ENCODE results near the gene KLK3.
"Not testable (repeated sequence)": the region's sequence is repeated elsewhere in the genome, so short reads cannot be mapped to it uniquely, and the experiment has no call there.

The KLK3 gene

DNA sequence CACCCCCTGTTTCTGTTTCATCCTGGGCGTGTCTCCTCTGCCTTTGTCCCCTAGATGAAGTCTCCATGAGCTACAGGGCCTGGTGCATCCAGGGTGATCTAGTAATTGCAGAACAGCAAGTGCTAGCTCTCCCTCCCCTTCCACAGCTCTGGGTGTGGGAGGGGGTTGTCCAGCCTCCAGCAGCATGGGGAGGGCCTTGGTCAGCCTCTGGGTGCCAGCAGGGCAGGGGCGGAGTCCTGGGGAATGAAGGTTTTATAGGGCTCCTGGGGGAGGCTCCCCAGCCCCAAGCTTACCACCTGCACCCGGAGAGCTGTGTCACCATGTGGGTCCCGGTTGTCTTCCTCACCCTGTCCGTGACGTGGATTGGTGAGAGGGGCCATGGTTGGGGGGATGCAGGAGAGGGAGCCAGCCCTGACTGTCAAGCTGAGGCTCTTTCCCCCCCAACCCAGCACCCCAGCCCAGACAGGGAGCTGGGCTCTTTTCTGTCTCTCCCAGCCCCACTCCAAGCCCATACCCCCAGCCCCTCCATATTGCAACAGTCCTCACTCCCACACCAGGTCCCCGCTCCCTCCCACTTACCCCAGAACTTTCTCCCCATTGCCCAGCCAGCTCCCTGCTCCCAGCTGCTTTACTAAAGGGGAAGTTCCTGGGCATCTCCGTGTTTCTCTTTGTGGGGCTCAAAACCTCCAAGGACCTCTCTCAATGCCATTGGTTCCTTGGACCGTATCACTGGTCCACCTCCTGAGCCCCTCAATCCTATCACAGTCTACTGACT is at the start of gene KLK3:
KLK3 (plus strand) TSS at position 280 of the 775 bp plus-strand sequence; CDS start at position 321, 41 bp downstream.
- TF ChIP-seq Cebpa-rat (IDR thresholded peaks at IDR 0.05), result no peak
- Histone ChIP-seq H3K27ac (no peak within 1 kb of the TSS), H4K20me1 (no peaks in the 10 kb centered on the region), H3K4me2 (no peak within 1 kb of the TSS), H3K9me3 (peaks cover under 1% of the 10 kb centered on the region), H3K36me3 (no peaks in the 10 kb centered on the region), H3K4me3 (no peak within 1 kb of the TSS), H3K27me3 (no peaks in the 10 kb centered on the region), H3K9ac (no peak within 1 kb of the TSS), H3K4me1 (peaks cover 12% of the 10 kb centered on the region; the same call in 1 of the 2 replicates)

DNA sequence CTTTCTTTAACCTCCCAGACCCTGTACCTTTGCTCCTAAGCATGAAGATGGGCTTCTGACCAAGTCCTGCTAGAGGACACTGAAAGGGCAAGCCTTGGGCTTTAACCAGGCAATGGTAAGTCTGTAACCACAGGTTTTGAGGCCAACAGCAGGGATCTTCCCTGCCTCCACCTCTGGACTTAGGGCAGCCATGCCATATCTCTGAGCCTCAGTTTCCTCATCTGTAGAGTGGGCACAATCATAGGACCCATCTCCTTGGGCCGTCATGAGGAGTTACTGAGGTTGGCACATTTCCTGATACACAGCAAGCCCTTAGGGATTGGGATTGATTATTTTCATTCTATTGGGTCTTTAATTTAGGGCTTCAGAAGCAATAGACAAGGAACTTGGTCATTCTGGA is 45.9 kb upstream of the KLK3 start:
- H3K4me2 ChIP-seq, result no peak overlapping the region
- no peak overlapping the region for H3K27ac ChIP-seq
- H3K27me3 ChIP-seq, result no peaks in the 10 kb centered on the region
- no peak overlapping the region for H3K9ac ChIP-seq
- H3K9me3 ChIP-seq, result no peaks in the 10 kb centered on the region
- no peaks in the 10 kb centered on the region for H3K36me3 ChIP-seq
- no peak overlapping the region for H3K4me3 ChIP-seq
- TF ChIP-seq Cebpa-rat (IDR thresholded peaks at IDR 0.05), result no peak
- peaks cover 12% of the 10 kb centered on the region for H3K4me1 ChIP-seq
- H4K20me1 ChIP-seq, result peaks cover under 1% of the 10 kb centered on the region; the same call in 1 of the 2 replicates

DNA sequence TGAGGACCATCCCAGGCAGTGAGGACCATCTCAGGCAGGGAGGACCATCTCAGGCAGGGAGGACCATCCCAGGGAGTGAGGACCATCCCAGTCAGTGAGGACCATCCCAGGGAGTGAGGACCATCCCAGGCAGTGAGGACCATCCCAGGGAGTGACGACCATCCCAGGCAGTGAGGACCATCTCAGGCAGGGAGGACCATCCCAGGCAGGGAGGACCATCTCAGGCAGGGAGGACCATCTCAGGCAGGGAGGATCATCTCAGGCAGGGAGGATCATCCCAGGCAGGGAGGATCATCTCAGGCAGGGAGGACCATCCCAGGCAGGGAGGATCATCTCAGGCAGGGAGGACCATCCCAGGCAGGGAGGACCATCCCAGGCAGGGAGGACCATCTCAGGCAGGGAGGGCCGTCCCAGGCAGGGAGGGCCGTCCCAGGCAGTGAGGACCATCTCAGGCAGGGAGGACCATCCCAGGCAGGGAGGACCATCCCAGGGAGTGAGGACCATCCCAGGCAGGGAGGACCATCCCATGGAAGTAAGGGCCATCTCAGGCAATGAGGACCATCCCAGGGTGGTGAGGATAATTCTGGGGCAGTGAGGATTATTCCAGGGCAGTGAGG is 43.0 kb upstream of the KLK3 start:
- not testable (repeated sequence) for H3K4me2 ChIP-seq, H3K36me3 ChIP-seq, H3K4me3 ChIP-seq, H3K9me3 ChIP-seq, H3K4me1 ChIP-seq, H4K20me1 ChIP-seq, H3K9ac ChIP-seq, H3K27me3 ChIP-seq, H3K27ac ChIP-seq

DNA sequence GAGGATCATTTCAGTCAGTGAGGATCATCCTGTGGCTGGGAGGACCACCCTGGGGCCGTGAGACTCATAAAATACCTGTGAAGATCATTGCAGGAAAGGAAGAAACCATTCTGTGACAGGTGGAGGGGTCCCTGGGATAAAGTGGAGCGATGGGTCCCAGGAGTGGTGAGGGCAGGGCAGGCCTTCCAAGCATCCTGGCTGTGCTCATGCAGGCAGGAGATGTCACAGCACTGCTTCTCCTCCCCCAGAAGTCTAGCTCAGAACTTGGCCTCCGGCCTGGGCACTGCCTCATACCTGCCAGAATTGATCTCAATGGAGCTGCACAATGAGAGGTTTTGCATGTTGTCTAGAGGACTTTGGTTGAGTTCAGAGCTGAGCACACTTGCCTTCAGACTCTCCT is 42.2 kb upstream of the KLK3 start:
- H3K4me2 ChIP-seq, result no peak overlapping the region
- H3K9me3 ChIP-seq, result no peaks in the 10 kb centered on the region
- H3K4me3 ChIP-seq, result no peak overlapping the region
- H3K9ac ChIP-seq, result no peak overlapping the region
- no peaks in the 10 kb centered on the region for H3K27me3 ChIP-seq
- no peak overlapping the region for H3K27ac ChIP-seq
- H4K20me1 ChIP-seq, result no peaks in the 10 kb centered on the region
- H3K36me3 ChIP-seq, result no peaks in the 10 kb centered on the region
- peaks cover 6% of the 10 kb centered on the region for H3K4me1 ChIP-seq
- no peak for TF ChIP-seq Cebpa-rat (IDR thresholded peaks at IDR 0.05)

DNA sequence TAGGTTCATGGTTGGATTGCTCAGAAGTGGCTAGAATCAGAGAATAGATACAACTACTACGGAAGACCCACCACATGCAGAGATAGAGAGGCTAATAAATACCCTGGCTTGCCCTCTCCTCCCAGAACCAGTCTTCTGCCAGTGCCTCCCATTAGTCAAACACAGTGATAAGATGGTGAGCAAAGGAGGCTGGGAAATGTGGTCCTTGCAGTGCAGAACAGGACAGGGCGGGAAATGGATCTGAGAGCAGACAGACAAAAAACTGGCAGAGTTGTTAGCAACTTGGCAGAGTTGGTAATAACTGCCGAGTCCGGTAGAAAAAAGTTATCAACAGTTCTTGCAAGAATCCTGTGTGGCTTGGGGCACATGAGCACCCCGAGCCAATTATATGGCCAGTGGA is 39.8 kb upstream of the KLK3 start:
- no peak overlapping the region for H3K9ac ChIP-seq
- H3K4me1 ChIP-seq, result peaks cover 30% of the 10 kb centered on the region
- no peaks in the 10 kb centered on the region for H3K27me3 ChIP-seq
- no peak overlapping the region for H3K4me2 ChIP-seq
- no peaks in the 10 kb centered on the region for H3K9me3 ChIP-seq
- no peak for TF ChIP-seq Cebpa-rat (IDR thresholded peaks at IDR 0.05)
- no peaks in the 10 kb centered on the region for H4K20me1 ChIP-seq
- no peak overlapping the region for H3K27ac ChIP-seq
- H3K4me3 ChIP-seq, result no peak overlapping the region
- no peaks in the 10 kb centered on the region for H3K36me3 ChIP-seq

DNA sequence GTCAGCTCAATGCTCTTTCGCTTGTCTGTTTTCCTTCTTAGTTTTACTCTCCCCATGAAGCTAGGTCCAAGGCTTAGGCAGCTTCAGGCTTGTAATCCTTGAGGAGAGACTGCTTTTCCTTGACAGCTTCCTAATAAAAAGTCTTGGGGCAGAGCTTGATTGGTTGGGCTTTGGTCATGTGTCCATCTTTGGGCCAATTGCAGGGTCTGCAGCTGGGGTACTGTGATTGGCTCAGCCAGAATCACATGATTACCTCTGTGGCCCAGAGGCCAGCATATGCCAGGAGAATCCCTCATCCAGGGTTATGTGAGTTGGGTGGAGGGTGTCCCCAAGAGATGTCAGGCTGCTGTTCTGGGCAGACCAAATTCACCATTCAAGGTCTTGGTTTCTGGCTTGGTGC is 39.3 kb upstream of the KLK3 start:
- Histone ChIP-seq H3K4me1 (peaks cover 35% of the 10 kb centered on the region), H3K9me3 (no peaks in the 10 kb centered on the region), H3K27me3 (no peaks in the 10 kb centered on the region), H3K36me3 (no peaks in the 10 kb centered on the region), H3K4me3 (no peak overlapping the region), H3K9ac (no peak overlapping the region), H4K20me1 (no peaks in the 10 kb centered on the region), H3K4me2 (no peak overlapping the region), H3K27ac (no peak overlapping the region)
- no peak for TF ChIP-seq Cebpa-rat (IDR thresholded peaks at IDR 0.05)

DNA sequence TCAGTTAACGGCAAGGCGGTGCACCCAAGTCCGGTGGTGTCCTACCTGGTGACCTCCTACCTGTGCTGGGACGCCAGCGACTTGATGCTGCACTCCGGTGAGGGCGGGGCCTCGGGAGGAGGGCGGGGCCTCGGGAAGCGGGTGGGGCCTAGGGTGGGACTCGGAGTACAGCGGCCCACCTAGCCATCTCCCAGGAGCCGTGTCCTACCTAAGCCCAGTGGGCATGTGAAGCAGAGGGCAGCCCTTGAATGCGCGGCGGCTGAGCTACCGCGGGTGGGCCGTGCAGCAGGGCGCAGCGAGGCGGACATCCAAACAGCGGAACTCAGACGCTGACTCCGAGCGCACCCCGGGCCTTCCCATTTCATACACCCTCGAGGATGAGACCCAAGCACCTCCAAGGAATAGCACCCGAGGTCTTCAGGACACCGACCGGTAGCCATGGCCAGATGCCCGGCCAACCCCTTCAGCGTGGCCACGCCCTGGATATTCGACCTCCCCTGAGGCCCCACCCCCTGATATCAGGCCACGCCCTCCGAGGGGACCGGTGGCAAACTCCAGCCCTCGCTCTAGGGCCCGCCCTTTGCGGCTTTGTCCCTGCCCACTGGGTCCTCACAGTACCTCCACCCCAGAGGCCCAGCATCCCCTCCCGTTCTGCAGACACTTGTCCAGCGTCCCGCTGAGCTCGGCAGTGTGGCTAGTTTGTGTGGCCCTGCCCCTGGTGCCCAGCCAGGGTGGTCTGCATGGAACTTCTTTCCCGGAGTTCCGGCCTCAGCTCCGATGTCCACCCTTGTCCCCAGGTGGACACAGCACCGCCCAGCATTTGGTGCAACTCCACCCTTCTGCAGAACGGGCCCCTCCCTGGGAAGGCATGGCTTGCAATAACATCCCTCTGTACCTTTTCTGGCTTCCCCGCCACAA is 36.5 kb upstream of the KLK3 start:
- no peak for TF ChIP-seq Cebpa-rat (IDR thresholded peaks at IDR 0.05)
- Histone ChIP-seq H3K9ac (no peak overlapping the region), H3K4me2 (peak overlapping the region; percentile 91), H3K27me3 (no peaks in the 10 kb centered on the region), H3K27ac (no peak overlapping the region), H3K9me3 (no peaks in the 10 kb centered on the region), H4K20me1 (no peaks in the 10 kb centered on the region), H3K4me3 (peak overlapping the region; percentile 65), H3K36me3 (no peaks in the 10 kb centered on the region), H3K4me1 (peaks cover 62% of the 10 kb centered on the region)

DNA sequence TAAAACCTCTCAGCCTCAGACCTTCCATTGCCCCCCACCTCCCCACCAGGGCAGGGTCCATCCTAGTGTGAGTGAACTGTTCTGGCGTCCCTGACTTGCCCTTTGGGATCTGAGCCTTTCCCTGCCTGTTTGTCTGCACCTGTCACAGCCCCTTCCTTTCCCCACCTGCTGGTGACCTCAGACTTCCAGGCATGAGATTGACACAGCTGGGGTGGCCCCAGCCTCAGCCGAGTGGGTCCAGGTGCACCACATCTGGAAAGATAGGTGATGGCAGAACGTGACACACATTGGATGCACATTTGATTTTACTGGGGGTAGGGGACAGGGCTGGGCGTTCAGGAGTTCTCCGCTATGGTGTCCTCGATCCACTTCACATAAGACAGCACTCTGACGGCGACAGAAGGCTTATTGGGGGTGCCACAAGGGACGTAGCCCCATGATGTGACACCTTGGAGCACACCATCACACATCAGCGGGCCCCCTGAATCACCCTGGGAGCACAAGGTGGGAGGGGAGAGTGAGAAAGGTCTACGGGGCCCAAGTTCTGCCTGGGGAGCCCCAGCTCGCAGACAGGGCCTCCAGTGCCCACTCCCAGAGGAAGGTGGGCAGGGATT is 35.7 kb upstream of the KLK3 start:
- no peaks in the 10 kb centered on the region for H3K27me3 ChIP-seq
- peaks cover 70% of the 10 kb centered on the region for H3K4me1 ChIP-seq
- no peaks in the 10 kb centered on the region for H3K9me3 ChIP-seq
- H4K20me1 ChIP-seq, result no peaks in the 10 kb centered on the region
- H3K27ac ChIP-seq, result no peak overlapping the region
- H3K36me3 ChIP-seq, result no peaks in the 10 kb centered on the region
- TF ChIP-seq Cebpa-rat (IDR thresholded peaks at IDR 0.05), result no peak
- H3K4me2 ChIP-seq, result peak overlapping the region; percentile 91
- H3K4me3 ChIP-seq, result peak overlapping the region; percentile 65; the same call in 1 of the 2 replicates
- H3K9ac ChIP-seq, result 0 out of 2 replicates have a peak overlapping the region, but pooled peaks have one; percentile 17

DNA sequence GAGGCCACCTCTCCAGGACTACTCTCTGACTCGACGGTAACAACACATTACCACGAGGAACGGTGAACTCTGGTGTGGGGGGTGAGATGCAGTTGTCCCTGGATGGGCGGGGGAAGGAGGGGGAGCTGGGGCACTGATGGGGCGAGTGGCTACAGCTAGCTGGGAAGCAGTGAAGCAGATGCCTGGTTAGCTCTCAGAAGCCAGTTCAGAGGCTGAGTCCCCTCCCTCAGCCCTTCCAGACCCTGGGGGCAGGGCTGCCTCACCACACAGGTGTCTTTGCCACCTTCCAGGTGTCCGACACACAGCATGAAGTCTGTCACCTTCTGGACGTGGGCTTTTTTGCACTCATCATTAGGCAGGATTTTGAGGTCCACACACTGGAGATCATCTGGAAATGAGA is 35.1 kb upstream of the KLK3 start:
- TF ChIP-seq Cebpa-rat (IDR thresholded peaks at IDR 0.05), result no peak
- no peaks in the 10 kb centered on the region for H3K27me3 ChIP-seq
- H3K9ac ChIP-seq, result peak overlapping the region; percentile 71
- H3K27ac ChIP-seq, result 0 out of 2 replicates have a peak overlapping the region, but pooled peaks have one; percentile 78
- H3K4me3 ChIP-seq, result peak overlapping the region; percentile 54
- H3K4me2 ChIP-seq, result peak overlapping the region; percentile 91
- H4K20me1 ChIP-seq, result no peaks in the 10 kb centered on the region
- H3K4me1 ChIP-seq, result peaks cover 76% of the 10 kb centered on the region
- no peaks in the 10 kb centered on the region for H3K36me3 ChIP-seq
- H3K9me3 ChIP-seq, result no peaks in the 10 kb centered on the region
